ENCODE measurements around the gene IL21R. TPM values are rescaled to one million over a fixed set of nuclear protein-coding genes. Genes with fewer than 3 reads are reported as not detected.
"Not testable (repeated sequence)": the region's sequence is repeated elsewhere in the genome, so short reads cannot be mapped to it uniquely, and the experiment has no call there.

The IL21R gene
- total RNA-seq, 1 donor: 0.54 TPM

DNA sequence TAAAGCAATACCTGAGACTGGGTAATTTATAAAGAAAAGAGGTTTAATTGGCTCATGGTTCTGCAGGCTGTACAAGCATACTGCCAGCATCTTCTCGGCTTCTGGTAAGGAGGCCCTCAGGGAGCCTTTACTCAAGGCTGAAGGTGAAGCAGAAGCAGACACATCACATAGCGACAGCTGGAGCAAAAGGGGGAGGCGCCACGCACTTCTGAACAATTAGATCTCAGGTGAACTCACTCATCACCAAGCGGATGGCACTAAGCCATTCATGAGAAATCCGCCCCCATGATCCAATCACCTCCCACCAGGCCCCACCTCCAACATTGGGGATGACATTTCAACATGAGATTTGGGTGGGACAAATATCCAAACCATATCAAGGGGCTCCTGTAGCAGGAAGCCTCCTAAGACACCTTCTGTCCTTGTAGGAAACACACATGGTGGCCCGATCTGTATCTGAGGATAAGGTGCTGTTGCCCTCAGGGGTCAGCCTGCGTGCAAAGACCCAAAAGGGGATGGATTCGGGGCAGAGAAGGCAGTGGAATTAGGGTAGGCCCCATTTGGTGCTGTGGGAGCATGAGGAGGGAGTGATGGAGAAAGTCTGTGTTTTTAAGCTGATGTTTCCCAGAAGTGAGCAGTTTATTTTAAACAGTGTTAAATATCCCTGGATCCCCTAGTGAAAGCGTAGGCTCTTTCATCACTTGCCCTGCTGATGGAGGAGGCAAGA is 23.0 kb downstream of the IL21R start:
- DNase-seq (ENCODE audit: low read depth in 2 of 3, low spot score in 2 of 3): no peak

GRCh38 chr16:27425961-27426360 is 24.0 kb downstream of the IL21R start:
- DNase-seq (ENCODE audit: low read depth in 2 of 3, low spot score in 2 of 3): no peak

GRCh38 chr16:27426423-27427408 is 24.7 kb downstream of the IL21R start:
- peak in 2 of 3 donors; percentile 80 to 85 for DNase-seq (ENCODE audit: low read depth in 2 of 3, low spot score in 2 of 3)

DNA sequence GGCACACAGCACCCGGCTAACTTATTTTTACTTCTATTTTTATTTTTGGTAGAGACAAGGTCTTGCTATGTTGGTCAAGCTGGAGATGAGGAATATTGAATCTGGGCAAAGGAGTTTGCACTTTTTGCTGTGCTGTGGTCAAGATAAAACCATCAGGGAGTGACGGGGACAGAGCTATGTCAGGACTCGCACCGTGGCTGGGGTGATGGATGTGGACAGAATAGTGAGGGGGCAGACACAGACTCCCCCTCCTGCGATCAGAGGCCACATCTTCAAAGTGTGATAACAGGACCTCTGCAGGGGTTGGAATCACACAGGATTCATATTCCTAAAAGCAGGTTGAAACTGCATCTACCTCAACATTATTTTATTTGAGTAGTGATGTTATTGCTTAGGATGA is 25.6 kb downstream of the IL21R start:
- DNase-seq (ENCODE audit: low read depth in 2 of 3, low spot score in 2 of 3): no peak

- DNase-seq (ENCODE audit: low read depth in 2 of 3, low spot score in 2 of 3): peak in 2 of 3 donors; percentile 55 to 62
Measured at GRCh38 chr16:27428026-27428785, 26.2 kb downstream of the IL21R start.

DNA sequence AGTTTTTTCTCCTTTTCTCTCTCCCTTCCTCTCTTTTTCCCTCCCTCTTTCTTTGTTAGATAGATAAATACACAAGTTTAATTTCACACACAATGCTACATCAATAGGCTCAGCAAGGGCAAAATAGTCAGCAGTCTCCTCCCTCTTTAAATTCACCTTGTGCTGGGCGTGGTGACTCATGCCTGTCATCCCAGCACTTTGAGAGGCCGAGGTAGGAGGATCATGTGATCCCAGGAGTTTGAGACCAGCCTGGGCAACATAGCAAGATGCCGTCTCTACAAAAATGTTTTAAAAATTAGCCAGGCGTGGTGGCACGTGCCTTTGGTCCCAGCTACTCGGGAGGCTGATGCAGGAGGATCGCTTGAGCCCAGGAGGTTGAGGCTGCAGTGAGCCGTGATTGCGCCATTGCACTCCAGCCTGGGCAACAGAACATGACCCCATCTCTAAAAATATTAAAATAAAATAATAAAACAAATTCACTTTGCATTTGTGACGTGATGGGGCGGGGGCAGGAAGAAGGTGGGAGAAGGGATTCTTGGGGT is 27.4 kb downstream of the IL21R start:
- no peak for DNase-seq (ENCODE audit: low read depth in 2 of 3, low spot score in 2 of 3)

DNA sequence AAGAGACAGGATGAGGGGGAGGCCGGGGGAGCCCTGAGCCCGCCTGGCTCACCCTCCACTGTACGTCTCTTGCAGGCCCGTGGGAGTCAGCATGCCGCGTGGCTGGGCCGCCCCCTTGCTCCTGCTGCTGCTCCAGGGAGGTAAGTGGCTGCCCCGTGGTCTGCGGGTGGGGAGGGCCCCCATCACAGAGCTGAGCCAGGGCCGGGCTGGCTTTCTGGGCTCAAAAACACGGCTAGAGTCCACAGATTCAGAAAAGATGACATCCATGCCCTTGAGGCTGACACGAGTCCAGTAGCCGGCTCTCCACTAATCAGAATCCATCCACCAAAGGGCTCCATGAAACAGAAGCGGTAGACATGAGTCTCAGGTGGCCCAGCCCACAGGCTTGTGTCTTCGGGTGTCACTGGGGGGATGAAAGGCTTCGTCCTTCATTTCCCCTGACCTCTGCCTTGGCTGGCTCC is 28.0 kb downstream of the IL21R start:
- no peak for DNase-seq (ENCODE audit: low read depth in 2 of 3, low spot score in 2 of 3)

GRCh38 chr16:27430512-27430911 is 28.5 kb downstream of the IL21R start:
- DNase-seq (ENCODE audit: low read depth in 2 of 3, low spot score in 2 of 3): no peak

- DNase-seq (ENCODE audit: low read depth in 2 of 3, low spot score in 2 of 3): peak in 2 of 3 donors; percentile 99 to 100
Measured at GRCh38 chr16:27430923-27431484, 29.0 kb downstream of the IL21R start.

- no peak for DNase-seq (ENCODE audit: low read depth in 2 of 3, low spot score in 2 of 3)
Measured at GRCh38 chr16:27431773-27432532, 30.0 kb downstream of the IL21R start.

- peak in 1 of 3 donors; percentile 18 for DNase-seq (ENCODE audit: low read depth in 2 of 3, low spot score in 2 of 3)
Measured at GRCh38 chr16:27432558-27432957, 30.6 kb downstream of the IL21R start.

- not testable (repeated sequence) for DNase-seq (ENCODE audit: low read depth in 2 of 3, low spot score in 2 of 3)
Measured at GRCh38 chr16:27433191-27433590, 31.2 kb downstream of the IL21R start.

DNA sequence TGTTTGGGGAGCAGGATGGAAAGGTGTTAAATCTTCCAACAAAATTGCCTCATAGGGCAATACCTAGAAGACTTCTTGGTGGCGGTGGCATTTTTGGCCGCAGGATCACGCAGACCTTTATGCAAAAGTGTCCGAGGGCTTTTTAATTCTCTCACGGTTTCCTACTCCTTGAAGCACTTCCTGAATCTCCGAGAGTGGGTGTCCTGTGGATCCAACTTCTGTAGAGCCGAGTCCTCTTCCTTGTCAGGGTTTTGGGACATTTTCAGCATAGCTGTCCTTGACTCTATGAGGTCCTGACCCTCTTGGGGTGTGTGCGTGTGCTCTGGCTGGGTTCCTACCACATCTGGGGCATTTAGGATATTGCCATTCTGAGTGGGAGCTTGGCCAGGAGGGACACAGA is 31.7 kb downstream of the IL21R start:
- DNase-seq (ENCODE audit: low read depth in 2 of 3, low spot score in 2 of 3): no peak

GRCh38 chr16:27434141-27435051 is 32.4 kb downstream of the IL21R start:
- DNase-seq (ENCODE audit: low read depth in 2 of 3, low spot score in 2 of 3): no peak

GRCh38 chr16:27435146-27435545 is 33.2 kb downstream of the IL21R start:
- not testable (repeated sequence) for DNase-seq (ENCODE audit: low read depth in 2 of 3, low spot score in 2 of 3)

DNA sequence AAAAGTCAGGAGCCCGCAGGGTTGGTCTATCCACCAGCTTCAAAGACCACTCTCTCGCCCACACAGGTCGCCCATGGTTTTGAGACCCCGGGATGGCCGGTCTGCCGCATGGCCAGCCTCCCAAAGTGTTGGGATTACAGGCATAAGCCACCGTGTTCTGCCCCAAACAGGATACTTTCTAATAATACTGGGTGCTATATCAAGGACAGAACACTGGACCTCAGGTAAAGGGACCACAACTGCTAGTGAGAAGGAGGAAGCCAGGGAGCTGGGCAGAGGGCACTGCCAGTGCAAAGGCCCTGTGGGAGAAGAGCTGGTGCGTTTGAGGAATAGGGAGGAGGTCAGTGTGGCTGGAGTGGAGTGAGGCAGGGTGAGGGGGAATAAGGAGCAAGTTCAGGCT is 34.1 kb downstream of the IL21R start:
- DNase-seq (ENCODE audit: low read depth in 2 of 3, low spot score in 2 of 3): no peak

DNA sequence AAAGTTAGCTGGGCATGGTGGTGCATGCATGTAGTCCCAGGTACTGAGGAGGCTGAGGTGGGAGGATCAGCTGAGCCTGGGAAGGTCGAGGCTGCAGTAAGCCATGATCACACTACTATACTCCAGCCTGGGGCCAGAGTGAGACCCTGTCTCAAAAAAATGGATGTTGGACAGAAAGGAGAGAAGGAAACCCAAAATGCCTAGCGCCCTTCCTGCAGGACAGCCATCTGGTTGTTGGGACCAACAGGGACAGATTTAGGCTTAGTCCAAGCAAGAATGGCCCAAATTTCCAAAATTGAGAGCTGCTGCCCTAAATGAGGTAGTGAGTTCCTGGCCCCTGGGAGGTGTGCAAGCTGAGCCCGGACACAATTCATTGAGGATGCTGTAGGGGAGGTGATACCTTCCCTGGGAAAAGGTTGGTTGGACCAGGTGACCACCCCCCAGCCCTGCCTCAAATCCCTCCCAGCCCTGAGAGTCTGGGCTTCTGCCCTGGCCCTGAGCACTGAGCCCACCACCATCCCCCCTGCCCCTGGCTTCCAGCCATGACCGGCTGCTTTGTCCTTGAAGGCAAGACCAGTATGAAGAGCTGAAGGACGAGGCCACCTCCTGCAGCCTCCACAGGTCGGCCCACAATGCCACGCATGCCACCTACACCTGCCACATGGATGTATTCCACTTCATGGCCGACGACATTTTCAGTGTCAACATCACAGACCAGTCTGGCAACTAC is 35.1 kb downstream of the IL21R start:
- no peak for DNase-seq (ENCODE audit: low read depth in 2 of 3, low spot score in 2 of 3)

DNA sequence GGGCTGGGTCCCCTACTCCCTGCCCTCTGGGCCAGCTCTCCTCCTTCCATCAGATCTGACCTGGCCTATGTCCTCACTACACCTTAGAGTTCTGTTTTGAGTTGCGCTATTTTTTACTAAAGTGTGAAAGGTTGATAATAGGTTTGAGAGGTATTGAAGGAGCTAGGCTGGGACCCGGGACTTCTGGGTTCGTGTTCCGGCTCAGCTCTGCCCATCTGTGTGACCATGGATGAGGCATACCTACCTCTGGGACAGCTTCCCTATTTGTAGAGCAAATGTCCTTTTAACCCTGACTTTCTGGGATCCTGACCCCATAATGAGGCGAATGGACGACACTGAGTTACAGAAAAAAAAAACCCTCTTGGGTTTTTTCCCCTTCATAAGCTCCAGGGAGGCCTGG is 36.0 kb downstream of the IL21R start:
- DNase-seq (ENCODE audit: low read depth in 2 of 3, low spot score in 2 of 3): no peak

All from hematopoietic multipotent progenitor cell (in vitro differentiated cells).